K562 (cell line): ENCODE data around the gene EIF3M. TPM values are rescaled to one million over a fixed set of nuclear protein-coding genes. Genes with fewer than 3 reads are reported as not detected.

ENCODE experiments used
- ATF1 ChIP-seq, 2 experiments: fragments of 450-650 bp in 1 of 2; IDR thresholded peaks; 2 replicates each; pipeline ENCODE4 v1.6.1; 2016; ENCODE audit warnings: missing compliant biosample characterization in 1 of 2, missing genetic modification characterization in 1 of 2
- CXXC5 ChIP-seq: fragments of 250-450 bp; sonication (Bioruptor Pico); IDR thresholded peaks from 2 replicates; pipeline ENCODE4 v1.8.0; 2022; ENCODE audit warnings: inconsistent platforms, mild to moderate bottlenecking, moderate library complexity
- EP300 ChIP-seq: IDR thresholded peaks from 2 replicates; pipeline ENCODE4 v1.6.1; 2012; ENCODE audit warnings: low read length, improper control_type of control experiment
- HNRNPL ChIP-seq: fragments of 200-400 bp; formaldehyde crosslinking; IDR thresholded peaks from 2 replicates; pipeline ENCODE4 v1.6.1; 2017; ENCODE audit warnings: low read depth, mild to moderate bottlenecking, low read length
- HNRNPLL ChIP-seq: fragments of 200-400 bp; formaldehyde crosslinking; IDR thresholded peaks from 2 replicates; pipeline ENCODE4 v1.6.1; 2017; ENCODE audit warnings: low read length, low read depth, mild to moderate bottlenecking; ENCODE audit not compliant: poor library complexity, severe bottlenecking
- PURB ChIP-seq: sonication (generic); formaldehyde crosslinking; IDR thresholded peaks from 2 replicates; pipeline ENCODE4 v1.9.0; 2021; ENCODE audit warnings: low read depth, mild to moderate bottlenecking, missing genetic modification reagents
- RBM25 ChIP-seq: fragments of 200-400 bp; formaldehyde crosslinking; IDR thresholded peaks from 2 replicates; pipeline ENCODE4 v1.6.1; 2018; ENCODE audit warnings: low read length, low read depth, moderate library complexity; ENCODE audit not compliant: severe bottlenecking
- RNF219 ChIP-seq: fragments of 250-450 bp; sonication (Bioruptor Pico); IDR thresholded peaks from 2 replicates; pipeline ENCODE4 v1.5.0; 2022; ENCODE audit warnings: mild to moderate bottlenecking
- SMARCA4 ChIP-seq: fragments of 450-650 bp; IDR thresholded peaks from 2 replicates; pipeline ENCODE4 v1.6.1; 2016
- SREBF2 ChIP-seq: sonication (generic); formaldehyde crosslinking; IDR thresholded peaks from 2 replicates; pipeline ENCODE4 v1.4.0; 2020; ENCODE audit warnings: mild to moderate bottlenecking, missing genetic modification reagents
- TSHZ1 ChIP-seq: fragments of 250-450 bp; sonication (Bioruptor Pico); IDR thresholded peaks from 2 replicates; pipeline ENCODE4 v1.4.0; 2020; ENCODE audit warnings: mild to moderate bottlenecking, moderate library complexity
- WHSC1 ChIP-seq: IDR thresholded peaks from one replicate; pipeline ENCODE4 v1.6.1; 2012; ENCODE audit warnings: low read length, control low read depth, inconsistent platforms
- ZFP91 ChIP-seq: sonication (generic); formaldehyde crosslinking; IDR thresholded peaks from 2 replicates; pipeline ENCODE4 v1.8.0; 2022; ENCODE audit warnings: mild to moderate bottlenecking, missing genetic modification reagents
- ZNF24 ChIP-seq: fragments of 450-650 bp; IDR thresholded peaks from 2 replicates; pipeline ENCODE4 v1.6.1; 2016
- ZNF609 ChIP-seq: sonication (generic); formaldehyde crosslinking; IDR thresholded peaks from 2 replicates; pipeline ENCODE4 v1.8.1; 2023; ENCODE audit warnings: missing genetic modification reagents, mild to moderate bottlenecking, borderline replicate concordance
- polyA plus RNA-seq, 8 experiments: library from polyadenylated mRNA; depleted of rRNA in 4 of 8; stranded (reverse) in 5 of 8; unstranded in 3 of 8; fragments of >200 nt; fragmentation: Nextera tagmentation in 2 of 8; fragmentation: Illumina TruSeq in 1 of 8; extraction: Ambion mirVana in 2 of 8; extraction: Trizol in 1 of 8; gene quantifications; 2 replicates each; pipeline versions ENCODE4 v1.2.1 to v1.2.3, GENCODE V29; 2011 to 2014; ENCODE audit warnings: inconsistent platforms in 1 of 8, missing spikeins in 1 of 8
- total RNA-seq, 7 experiments: library from RNA; depleted of rRNA in 6 of 7; stranded (reverse); fragments of >200 nt in 6 of 7; fragmentation: Illumina TruSeq in 2 of 7; extraction: Trizol in 2 of 7; gene quantifications; 2 replicates each; pipeline versions ENCODE4 v1.2.1 to v1.2.3, GENCODE V29; 2011 to 2021; ENCODE audit warnings: low replicate concordance in 1 of 7

Gene EIF3M
- total and polyA plus RNA-seq, 9 of the 15 experiments (the other 6 are each of a cell fraction or from before 2014, with no cell fraction given): 602 to 2,015 (median 1,058) TPM

GRCh38 chr11:32583459-32584271, at the start of gene EIF3M (continued):
- TF ChIP-seq TSHZ1 (CRISPR knock-in tag) (no peak), RNF219 (CRISPR knock-in tag) (no peak), EP300 (no peak), ATF1 (CRISPR knock-in tag; IDR thresholded peaks at IDR 0.05) (no peak), ATF1 (tag; IDR thresholded peaks at IDR 0.05) (peak; percentile 88), HNRNPLL (peak; percentile 53), ZNF24 (no peak), PURB (CRISPR knock-in tag) (no peak), WHSC1 (no peak), SMARCA4 (0 out of 2 replicates have a peak, but pooled peaks have one; percentile 4), ZFP91 (no peak), ZNF609 (CRISPR knock-in tag) (no peak), HNRNPL (peak; percentile 33; the same call in 1 of the 2 replicates), SREBF2 (CRISPR knock-in tag) (0 out of 2 replicates have a peak, but pooled peaks have one; percentile 80), CXXC5 (CRISPR knock-in tag) (peak; percentile 95), RBM25 (peak; percentile 48)
